GM12891 (cell line): Measurements from ENCODE around the gene SOX12.

Experiments
- POLR2A ChIP-seq: IDR thresholded peaks from 2 replicates; pipeline ENCODE4 v1.6.1; 2011; ENCODE audit warnings: low read depth, low read length, control low read depth
- POLR2AphosphoS5 ChIP-seq: IDR thresholded peaks from 2 replicates; pipeline ENCODE4 v1.6.1; 2011; ENCODE audit warnings: low read depth, low read length, control low read depth
- SPI1 ChIP-seq: IDR thresholded peaks from 2 replicates; pipeline ENCODE4 v1.6.1; 2011; ENCODE audit warnings: low read depth, low read length, control low read depth

DNA sequence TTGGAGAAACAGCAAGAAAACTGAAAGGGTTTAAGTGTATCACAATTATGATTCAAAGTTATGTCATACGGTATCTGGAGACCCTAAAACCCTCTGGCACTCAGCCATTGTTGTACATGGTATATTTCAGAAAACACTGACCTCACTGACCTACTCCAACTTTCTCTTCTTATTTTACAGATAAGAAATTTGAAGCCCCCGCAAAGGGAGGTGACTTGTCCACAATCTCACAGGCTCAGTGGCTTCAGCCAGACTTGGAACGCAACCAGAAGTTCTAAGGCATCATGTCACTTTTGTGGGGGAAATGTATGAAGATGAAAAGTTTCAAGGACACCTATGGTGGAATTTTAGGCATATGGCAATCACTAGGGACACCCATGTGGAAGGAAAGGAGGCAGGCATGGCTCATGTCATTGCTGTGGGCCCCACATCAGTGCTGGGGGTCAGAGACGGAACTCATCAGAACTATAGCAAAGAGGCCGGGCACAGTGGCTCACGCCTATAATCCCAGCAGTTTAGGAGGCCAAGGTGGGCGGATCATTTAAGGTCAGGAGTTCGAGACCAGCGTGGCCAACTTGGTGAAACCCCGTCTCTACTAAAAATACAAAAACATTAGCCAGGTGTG lies 50.0 kb downstream of the SOX12 start:
- no peak for TF ChIP-seq POLR2A
- no peak for TF ChIP-seq SPI1
- no peak for TF ChIP-seq POLR2AphosphoS5
